ENCODE data around the gene LEO1. TPM values are rescaled to one million over a fixed set of nuclear protein-coding genes. Genes with fewer than 3 reads are reported as not detected.
A peak's percentile ranks its signal among the peaks of the same experiment; 100 is the strongest.

LEO1 gene
- total and polyA plus RNA-seq, 2 of the 13 experiments (the other 11 are each of a cell fraction or from before 2014, with no cell fraction given) = 17.0 to 60.3 TPM

DNA sequence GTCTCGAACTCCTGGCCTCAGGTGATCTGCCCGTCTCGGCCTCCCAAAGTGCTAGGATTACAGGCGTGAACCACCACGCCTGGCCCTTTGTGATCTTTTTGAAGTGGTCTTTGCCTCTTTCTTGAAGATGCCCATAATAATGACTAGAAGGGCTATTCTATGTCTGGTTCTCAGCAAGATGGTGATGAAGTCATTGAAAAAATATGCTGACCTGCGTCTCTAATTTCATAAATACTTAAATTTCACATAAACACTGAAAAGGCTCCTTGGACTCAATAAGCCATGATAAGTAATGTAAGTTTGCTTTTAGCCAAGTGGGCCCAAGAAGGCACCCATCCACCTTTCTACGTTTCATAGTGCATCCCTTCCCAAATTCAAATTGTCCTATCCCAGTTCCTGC lies 46.7 kb upstream of the LEO1 start:
- BruUV-seq (replicated peaks) = no TSS peak
- WGBS (ENCODE audit: low lambda C conversion rate) = 98% methylated on average over 7 of the region's 7 CpGs

DNA sequence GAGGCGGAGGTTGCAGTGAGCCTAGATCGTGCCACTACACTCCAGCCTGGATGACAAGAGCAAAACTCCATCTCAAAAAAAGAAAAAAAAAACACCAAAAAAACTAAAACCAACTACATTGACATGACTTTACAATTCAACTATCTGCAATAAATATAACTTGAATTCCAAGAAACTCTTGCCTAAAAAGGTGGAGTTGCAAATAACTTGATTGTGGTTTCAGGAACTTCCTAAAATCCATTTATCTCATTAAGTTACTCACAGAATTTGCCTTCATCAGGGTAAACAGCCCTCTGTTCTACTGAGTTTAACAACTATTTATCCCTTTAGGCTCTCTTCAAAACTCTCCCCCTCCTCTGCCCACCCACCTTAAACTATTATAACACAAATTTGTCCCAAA lies 44.7 kb upstream of the LEO1 start:
- DNase-seq (ENCODE audit: low spot score) (no peak), FAIRE-seq (no peak), ATAC-seq (no peak)
- ChIA-PET CTCF (ENCODE audit: low intra/inter-chr PET ratio, low total read pairs) (no interaction called here), POLR2A (no interaction called here)
- no peak overlapping the region for H2AFZ ChIP-seq (ENCODE audit: low read length)
- peaks cover 31% of the 10 kb centered on the region for H3K4me1 ChIP-seq (ENCODE audit: insufficient read depth, low read length)
- no peak overlapping the region for H3K9ac ChIP-seq (ENCODE audit: insufficient read depth, low read depth, low read length)
- H3K27ac ChIP-seq (ENCODE audit: extremely low read length, insufficient read depth, low read length) = no peak overlapping the region
- H4K20me1 ChIP-seq (ENCODE audit: insufficient read depth, low read length) = no peaks in the 10 kb centered on the region
- H3K4me3 ChIP-seq (replicated peaks in 1 of 3; ENCODE audit: insufficient read depth in 1 of 3, low read depth in 2 of 3, low read length in 3 of 3) = no peak overlapping the region
- no peak for TF ChIP-seq PHF8 (CRISPR knock-in tag; IDR thresholded peaks at IDR 0.05)
- no peak for TF ChIP-seq IKZF4 (CRISPR knock-in tag; IDR thresholded peaks at IDR 0.05; ENCODE audit: borderline replicate concordance, low read depth, not compliant biosample characterization)
- TF ChIP-seq, protein P1, sequence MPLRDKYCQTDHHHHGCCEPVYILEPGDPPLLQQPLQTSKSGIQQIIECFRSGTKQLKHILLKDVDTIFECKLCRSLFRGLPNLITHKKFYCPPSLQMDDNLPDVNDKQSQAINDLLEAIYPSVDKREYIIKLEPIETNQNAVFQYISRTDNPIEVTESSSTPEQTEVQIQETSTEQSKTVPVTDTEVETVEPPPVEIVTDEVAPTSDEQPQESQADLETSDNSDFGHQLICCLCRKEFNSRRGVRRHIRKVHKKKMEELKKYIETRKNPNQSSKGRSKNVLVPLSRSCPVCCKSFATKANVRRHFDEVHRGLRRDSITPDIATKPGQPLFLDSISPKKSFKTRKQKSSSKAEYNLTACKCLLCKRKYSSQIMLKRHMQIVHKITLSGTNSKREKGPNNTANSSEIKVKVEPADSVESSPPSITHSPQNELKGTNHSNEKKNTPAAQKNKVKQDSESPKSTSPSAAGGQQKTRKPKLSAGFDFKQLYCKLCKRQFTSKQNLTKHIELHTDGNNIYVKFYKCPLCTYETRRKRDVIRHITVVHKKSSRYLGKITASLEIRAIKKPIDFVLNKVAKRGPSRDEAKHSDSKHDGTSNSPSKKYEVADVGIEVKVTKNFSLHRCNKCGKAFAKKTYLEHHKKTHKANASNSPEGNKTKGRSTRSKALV (CRISPR knock-in tag; IDR thresholded peaks at IDR 0.05) = no peak
- no peak for TF ChIP-seq ZNF343 (CRISPR knock-in tag; IDR thresholded peaks at IDR 0.05)
- TF ChIP-seq HDAC2 (CRISPR knock-in tag; IDR thresholded peaks at IDR 0.05) = no peak
- TF ChIP-seq ZNF850 (CRISPR knock-in tag; conservative IDR thresholded peaks at IDR 0.05) = no peak
- TF ChIP-seq PHF21A (CRISPR knock-in tag; IDR thresholded peaks at IDR 0.05) = no peak
- no peak for TF ChIP-seq ZNF430 (CRISPR knock-in tag; IDR thresholded peaks at IDR 0.05)
- no peak for TF ChIP-seq ZNF550 (CRISPR knock-in tag; IDR thresholded peaks at IDR 0.05; ENCODE audit: borderline replicate concordance)
- TF ChIP-seq, protein P2, sequence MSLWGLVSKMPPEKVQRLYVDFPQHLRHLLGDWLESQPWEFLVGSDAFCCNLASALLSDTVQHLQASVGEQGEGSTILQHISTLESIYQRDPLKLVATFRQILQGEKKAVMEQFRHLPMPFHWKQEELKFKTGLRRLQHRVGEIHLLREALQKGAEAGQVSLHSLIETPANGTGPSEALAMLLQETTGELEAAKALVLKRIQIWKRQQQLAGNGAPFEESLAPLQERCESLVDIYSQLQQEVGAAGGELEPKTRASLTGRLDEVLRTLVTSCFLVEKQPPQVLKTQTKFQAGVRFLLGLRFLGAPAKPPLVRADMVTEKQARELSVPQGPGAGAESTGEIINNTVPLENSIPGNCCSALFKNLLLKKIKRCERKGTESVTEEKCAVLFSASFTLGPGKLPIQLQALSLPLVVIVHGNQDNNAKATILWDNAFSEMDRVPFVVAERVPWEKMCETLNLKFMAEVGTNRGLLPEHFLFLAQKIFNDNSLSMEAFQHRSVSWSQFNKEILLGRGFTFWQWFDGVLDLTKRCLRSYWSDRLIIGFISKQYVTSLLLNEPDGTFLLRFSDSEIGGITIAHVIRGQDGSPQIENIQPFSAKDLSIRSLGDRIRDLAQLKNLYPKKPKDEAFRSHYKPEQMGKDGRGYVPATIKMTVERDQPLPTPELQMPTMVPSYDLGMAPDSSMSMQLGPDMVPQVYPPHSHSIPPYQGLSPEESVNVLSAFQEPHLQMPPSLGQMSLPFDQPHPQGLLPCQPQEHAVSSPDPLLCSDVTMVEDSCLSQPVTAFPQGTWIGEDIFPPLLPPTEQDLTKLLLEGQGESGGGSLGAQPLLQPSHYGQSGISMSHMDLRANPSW (CRISPR knock-in tag; IDR thresholded peaks at IDR 0.05; ENCODE audit: borderline replicate concordance) = no peak
- TF ChIP-seq ZNF747 (CRISPR knock-in tag; IDR thresholded peaks at IDR 0.05; ENCODE audit: borderline replicate concordance) = no peak
- H3K36me3 ChIP-seq (replicated peaks in 1 of 2; ENCODE audit: control insufficient read depth in 1 of 2, insufficient read depth in 2 of 2, low read length in 2 of 2) = no peaks in the 10 kb centered on the region
- H3K27me3 ChIP-seq (ENCODE audit: control insufficient read depth in 1 of 2, insufficient read depth in 2 of 2, low read length in 2 of 2) = no peaks in the 10 kb centered on the region; a peak in 1 of 5 replicates
- WGBS (ENCODE audit: low lambda C conversion rate) = 94% methylated on average over 2 of the region's 2 CpGs
- intact Hi-C loops (cut with micrococcal nuclease; ENCODE audit: unreplicated experiment) (no loop called here), in situ Hi-C loops (cut with HindIII; ENCODE audit: extremely low pct_ligation_motif_present, low pct_unique_long_range_greater_than_20kb) (no loop called here)
- H3K4me2 ChIP-seq (ENCODE audit: low read depth, low read length) = no peak overlapping the region
- BruUV-seq (replicated peaks) = no TSS peak
- H3K79me2 ChIP-seq (ENCODE audit: insufficient read depth, low read length) = peaks cover 24% of the 10 kb centered on the region
- no peaks in the 10 kb centered on the region for H3K9me3 ChIP-seq (ENCODE audit: low read length)

More for the DNA sequence above, 46.7 kb upstream of the LEO1 start:
- peaks cover 43% of the 10 kb centered on the region for H3K79me2 ChIP-seq (ENCODE audit: insufficient read depth, low read length)
- in situ Hi-C loops (cut with HindIII; ENCODE audit: extremely low pct_ligation_motif_present, low pct_unique_long_range_greater_than_20kb) = no loop called here
- H3K36me3 ChIP-seq (replicated peaks in 1 of 2; ENCODE audit: control insufficient read depth in 1 of 2, insufficient read depth in 2 of 2, low read length in 2 of 2) = no peaks in the 10 kb centered on the region
- H3K27me3 ChIP-seq (ENCODE audit: control insufficient read depth in 1 of 2, insufficient read depth in 2 of 2, low read length in 2 of 2) = no peaks in the 10 kb centered on the region; a peak in 1 of 5 replicates
- no peaks in the 10 kb centered on the region for H3K9me3 ChIP-seq (ENCODE audit: low read length)
- ChIA-PET CTCF (ENCODE audit: low intra/inter-chr PET ratio, low total read pairs) (no interaction called here), POLR2A (interaction anchor here (0.9 to 1.8 kb wide), 5 partner anchors 8 to 59 kb away, joined by 3 to 10 read pairs (median 4); partner anchors contain the start of gene LEO1)
- intact Hi-C loops (cut with micrococcal nuclease; ENCODE audit: unreplicated experiment) = no loop called here
- FAIRE-seq (no peak), DNase-seq (ENCODE audit: low spot score) (no peak), ATAC-seq (no peak)
- TF ChIP-seq ZNF33A (CRISPR knock-in tag; IDR thresholded peaks at IDR 0.05; ENCODE audit: borderline replicate concordance) = no peak
- TF ChIP-seq GFI1 (CRISPR knock-in tag; IDR thresholded peaks at IDR 0.05; ENCODE audit: borderline replicate concordance) = 0 out of 2 replicates have a peak, but pooled peaks have one; percentile 55
- H4K20me1 ChIP-seq (ENCODE audit: insufficient read depth, low read length) = peaks cover 11% of the 10 kb centered on the region; the same call in 1 of the 2 replicates
- no peak overlapping the region for H2AFZ ChIP-seq (ENCODE audit: low read length)
- peaks cover 32% of the 10 kb centered on the region for H3K4me1 ChIP-seq (ENCODE audit: insufficient read depth, low read length)
- H3K4me2 ChIP-seq (ENCODE audit: low read depth, low read length) = peak overlapping the region; percentile 100
- H3K4me3 ChIP-seq (replicated peaks in 1 of 3; ENCODE audit: insufficient read depth in 1 of 3, low read depth in 2 of 3, low read length in 3 of 3) = peak overlapping the region; percentile 62 to 77 (median 66)
- peak overlapping the region; percentile 90 for H3K9ac ChIP-seq (ENCODE audit: insufficient read depth, low read depth, low read length)
- H3K27ac ChIP-seq (ENCODE audit: extremely low read length, insufficient read depth, low read length) = peak overlapping the region; percentile 93

Data from HepG2 (cell line).